OCI-M2 (cell line): ENCODE measurements around the gene NPEPPS.
A peak's percentile ranks its signal among the peaks of the same experiment; 100 is the strongest.

Experiments
- DNase-seq: peaks from one replicate; lab custom pipeline; 2025; ENCODE audit not compliant: unreplicated experiment; lab: John Stamatoyannopoulos, UW

Gene NPEPPS

GRCh38 chr17:47629826-47630225, 98.9 kb downstream of the NPEPPS start:
- no peak for DNase-seq

GRCh38 chr17:47630614-47631013, 99.7 kb downstream of the NPEPPS start:
- no peak for DNase-seq

GRCh38 chr17:47632991-47633390, 102.1 kb downstream of the NPEPPS start:
- DNase-seq = no peak

- no peak for DNase-seq
Observed at GRCh38 chr17:47633996-47634395, 103.1 kb downstream of the NPEPPS start.

GRCh38 chr17:47634870-47635269, 104.0 kb downstream of the NPEPPS start:
- no peak for DNase-seq

GRCh38 chr17:47635734-47636133, 104.8 kb downstream of the NPEPPS start:
- DNase-seq = no peak

- DNase-seq = no peak
Observed at GRCh38 chr17:47636273-47637030, 105.5 kb downstream of the NPEPPS start.

- DNase-seq = no peak
Observed at GRCh38 chr17:47638903-47639302, 108.0 kb downstream of the NPEPPS start.

- DNase-seq = no peak
Observed at GRCh38 chr17:47640076-47640475, 109.2 kb downstream of the NPEPPS start.

- no peak for DNase-seq
Observed at GRCh38 chr17:47641202-47641601, 110.3 kb downstream of the NPEPPS start.

GRCh38 chr17:47643116-47643515, 112.2 kb downstream of the NPEPPS start:
- DNase-seq = no peak

- DNase-seq = no peak
Observed at GRCh38 chr17:47644324-47644723, 113.4 kb downstream of the NPEPPS start.

- peak; percentile 96 for DNase-seq
Observed at GRCh38 chr17:47649153-47649971, 118.5 kb downstream of the NPEPPS start, which contains the start of gene KPNB1. KPNB1 (plus strand) TSS chr17:47649919; CDS start chr17:47650245, 326 bp downstream.

GRCh38 chr17:47649972-47650524, 119.1 kb downstream of the NPEPPS start:
- no peak for DNase-seq

- DNase-seq = peak; percentile 37
Observed at GRCh38 chr17:47650525-47651522, 119.9 kb downstream of the NPEPPS start.

- no peak for DNase-seq
Observed at GRCh38 chr17:47651704-47652103, 120.8 kb downstream of the NPEPPS start.

- no peak for DNase-seq
Observed at GRCh38 chr17:47652570-47652969, 121.7 kb downstream of the NPEPPS start.

GRCh38 chr17:47653442-47653841, 122.5 kb downstream of the NPEPPS start:
- no peak for DNase-seq

GRCh38 chr17:47654991-47655390, 124.1 kb downstream of the NPEPPS start:
- DNase-seq = no peak

GRCh38 chr17:47660064-47660492, 129.2 kb downstream of the NPEPPS start:
- no peak for DNase-seq
